Cerebellar nuclear complex (tissue), 1 donor: ENCODE data around the gene IGSF21.

Source experiments
- DNase-seq, 2 experiments: peaks; one replicate each; lab custom pipeline; 2025; lab: John Stamatoyannopoulos, UW

Gene IGSF21

GRCh38 chr1:18107369-18108298, at the start of gene IGSF21:
IGSF21 (plus strand) TSS chr1:18107798; CDS start chr1:18108129, 331 bp downstream.
- DNase-seq = no peak

- no peak for DNase-seq
These were observed 49.2 kb upstream of the IGSF21 start for GRCh38 chr1:18058206-18058921.

GRCh38 chr1:18058981-18059605, 48.5 kb upstream of the IGSF21 start:
- DNase-seq = no peak

- DNase-seq = no peak
These were observed 47.2 kb upstream of the IGSF21 start for GRCh38 chr1:18060366-18060765.

- DNase-seq = no peak
These were observed 45.4 kb upstream of the IGSF21 start for GRCh38 chr1:18062185-18062584.

GRCh38 chr1:18064534-18064933, 43.1 kb upstream of the IGSF21 start:
- DNase-seq = no peak

GRCh38 chr1:18066576-18066975, 41.0 kb upstream of the IGSF21 start:
- no peak for DNase-seq

GRCh38 chr1:18069903-18070302, 37.7 kb upstream of the IGSF21 start:
- DNase-seq = no peak

- no peak for DNase-seq
These were observed 35.5 kb upstream of the IGSF21 start for GRCh38 chr1:18072066-18072465.

- DNase-seq = no peak
These were observed 34.4 kb upstream of the IGSF21 start for GRCh38 chr1:18073066-18073642.

- DNase-seq = no peak
These were observed 29.9 kb upstream of the IGSF21 start for GRCh38 chr1:18077657-18078215.

GRCh38 chr1:18079941-18080735, 27.5 kb upstream of the IGSF21 start:
- no peak for DNase-seq

- no peak for DNase-seq
These were observed 22.1 kb upstream of the IGSF21 start for GRCh38 chr1:18085387-18086074.

GRCh38 chr1:18088077-18088594, 19.5 kb upstream of the IGSF21 start:
- no peak for DNase-seq

GRCh38 chr1:18089488-18089887, 18.1 kb upstream of the IGSF21 start:
- DNase-seq = no peak

- DNase-seq = no peak
These were observed 17.0 kb upstream of the IGSF21 start for GRCh38 chr1:18090636-18091035.

- no peak for DNase-seq
These were observed 15.7 kb upstream of the IGSF21 start for GRCh38 chr1:18091660-18092446.

GRCh38 chr1:18093193-18093592, 14.4 kb upstream of the IGSF21 start:
- DNase-seq = no peak

- DNase-seq = no peak
These were observed 14.0 kb upstream of the IGSF21 start for GRCh38 chr1:18093646-18094045.
